ENCODE data around the gene TMEFF2.
"Not testable (repeated sequence)": the region's sequence is repeated elsewhere in the genome, so short reads cannot be mapped to it uniquely, and the experiment has no call there.

Gene TMEFF2

GRCh38 chr2:192140236-192140839, 54.4 kb downstream of the TMEFF2 start:
- H3K9me2 ChIP-seq (replicated peaks; ENCODE audit: insufficient read depth, low read length) = no peaks in the 10 kb centered on the region
- TF ChIP-seq EZH2phosphoT487 (conservative IDR thresholded peaks at IDR 0.05; ENCODE audit: low read length) = no peak
- no peaks in the 10 kb centered on the region for H3F3A ChIP-seq (ENCODE audit: insufficient read depth)
- no peaks in the 10 kb centered on the region for H4K20me1 ChIP-seq (ENCODE audit: low read depth, low read length)
- H3K4me3 ChIP-seq (ENCODE audit: insufficient read depth, low read length, poor library complexity, severe bottlenecking) = no peak overlapping the region
- H3K27ac ChIP-seq (ENCODE audit: low read depth, low read length) = no peak overlapping the region
- no peak overlapping the region for H3K4me2 ChIP-seq (ENCODE audit: low read depth, low read length, poor library complexity, severe bottlenecking)
- no peak overlapping the region for H3K9ac ChIP-seq (ENCODE audit: low read length)
- no peaks in the 10 kb centered on the region for H3K79me2 ChIP-seq (ENCODE audit: insufficient read depth, low read length)
- no peaks in the 10 kb centered on the region for H3K36me3 ChIP-seq (ENCODE audit: low read length)
- no peak overlapping the region for H2AFZ ChIP-seq (ENCODE audit: low read depth, low read length, severe bottlenecking)
- H3K27me3 ChIP-seq (ENCODE audit: low read length) = no peaks in the 10 kb centered on the region
- H3K9me3 ChIP-seq (ENCODE audit: insufficient read depth, low read length) = no peaks in the 10 kb centered on the region

- no peak overlapping the region for H3K27ac ChIP-seq (ENCODE audit: low read depth, low read length)
- H2AFZ ChIP-seq (ENCODE audit: low read depth, low read length, severe bottlenecking) = no peak overlapping the region
- no peaks in the 10 kb centered on the region for H3K36me3 ChIP-seq (ENCODE audit: low read length)
- H3K4me2 ChIP-seq (ENCODE audit: low read depth, low read length, poor library complexity, severe bottlenecking) = no peak overlapping the region
- no peaks in the 10 kb centered on the region for H3K9me2 ChIP-seq (replicated peaks; ENCODE audit: insufficient read depth, low read length)
- H3K27me3 ChIP-seq (ENCODE audit: low read length) = no peaks in the 10 kb centered on the region
- H3F3A ChIP-seq (ENCODE audit: insufficient read depth) = no peaks in the 10 kb centered on the region
- H3K4me3 ChIP-seq (ENCODE audit: insufficient read depth, low read length, poor library complexity, severe bottlenecking) = no peak overlapping the region
- no peaks in the 10 kb centered on the region for H3K9me3 ChIP-seq (ENCODE audit: insufficient read depth, low read length)
- no peak overlapping the region for H3K9ac ChIP-seq (ENCODE audit: low read length)
- H3K79me2 ChIP-seq (ENCODE audit: insufficient read depth, low read length) = no peaks in the 10 kb centered on the region
- no peaks in the 10 kb centered on the region for H4K20me1 ChIP-seq (ENCODE audit: low read depth, low read length)
- TF ChIP-seq CTCF (IDR thresholded peaks at IDR 0.05; ENCODE audit: insufficient read depth, low read length, poor library complexity, severe bottlenecking) = no peak
- TF ChIP-seq EZH2phosphoT487 (conservative IDR thresholded peaks at IDR 0.05; ENCODE audit: low read length) = no peak
These were observed 54.9 kb downstream of the TMEFF2 start for GRCh38 chr2:192139813-192140212.

- H3K4me3 ChIP-seq (ENCODE audit: insufficient read depth, low read length, poor library complexity, severe bottlenecking) = no peak overlapping the region
- no peaks in the 10 kb centered on the region for H3K9me3 ChIP-seq (ENCODE audit: insufficient read depth, low read length)
- H3F3A ChIP-seq (ENCODE audit: insufficient read depth) = no peaks in the 10 kb centered on the region
- H4K20me1 ChIP-seq (ENCODE audit: low read depth, low read length) = no peaks in the 10 kb centered on the region
- H3K27me3 ChIP-seq (ENCODE audit: low read length) = no peaks in the 10 kb centered on the region
- H3K36me3 ChIP-seq (ENCODE audit: low read length) = no peaks in the 10 kb centered on the region
- no peak overlapping the region for H3K4me2 ChIP-seq (ENCODE audit: low read depth, low read length, poor library complexity, severe bottlenecking)
- no peak overlapping the region for H3K9ac ChIP-seq (ENCODE audit: low read length)
- H3K9me2 ChIP-seq (replicated peaks; ENCODE audit: insufficient read depth, low read length) = no peaks in the 10 kb centered on the region
- TF ChIP-seq CTCF (IDR thresholded peaks at IDR 0.05; ENCODE audit: insufficient read depth, low read length, poor library complexity, severe bottlenecking) (no peak), EZH2phosphoT487 (conservative IDR thresholded peaks at IDR 0.05; ENCODE audit: low read length) (no peak)
- no peaks in the 10 kb centered on the region for H3K79me2 ChIP-seq (ENCODE audit: insufficient read depth, low read length)
- no peak overlapping the region for H3K27ac ChIP-seq (ENCODE audit: low read depth, low read length)
- no peak overlapping the region for H2AFZ ChIP-seq (ENCODE audit: low read depth, low read length, severe bottlenecking)
These were observed 57.3 kb downstream of the TMEFF2 start for GRCh38 chr2:192137451-192137850.

- not testable (repeated sequence) for H3K9me3 ChIP-seq (ENCODE audit: insufficient read depth, low read length); H3K4me2 ChIP-seq (ENCODE audit: low read depth, low read length, poor library complexity, severe bottlenecking); H3F3A ChIP-seq (ENCODE audit: insufficient read depth); H4K20me1 ChIP-seq (ENCODE audit: low read depth, low read length); H3K9ac ChIP-seq (ENCODE audit: low read length); H3K27ac ChIP-seq (ENCODE audit: low read depth, low read length); H3K79me2 ChIP-seq (ENCODE audit: insufficient read depth, low read length); H2AFZ ChIP-seq (ENCODE audit: low read depth, low read length, severe bottlenecking); H3K9me2 ChIP-seq (replicated peaks; ENCODE audit: insufficient read depth, low read length); H3K36me3 ChIP-seq (ENCODE audit: low read length); H3K4me3 ChIP-seq (ENCODE audit: insufficient read depth, low read length, poor library complexity, severe bottlenecking); H3K27me3 ChIP-seq (ENCODE audit: low read length)
These were observed 62.1 kb downstream of the TMEFF2 start for GRCh38 chr2:192132604-192133003.

GRCh38 chr2:192130312-192130711, 64.4 kb downstream of the TMEFF2 start:
- not testable (repeated sequence) for H3K4me3 ChIP-seq (ENCODE audit: insufficient read depth, low read length, poor library complexity, severe bottlenecking); H3F3A ChIP-seq (ENCODE audit: insufficient read depth); H3K9me3 ChIP-seq (ENCODE audit: insufficient read depth, low read length); H3K79me2 ChIP-seq (ENCODE audit: insufficient read depth, low read length); H4K20me1 ChIP-seq (ENCODE audit: low read depth, low read length); H2AFZ ChIP-seq (ENCODE audit: low read depth, low read length, severe bottlenecking); H3K9me2 ChIP-seq (replicated peaks; ENCODE audit: insufficient read depth, low read length); H3K4me2 ChIP-seq (ENCODE audit: low read depth, low read length, poor library complexity, severe bottlenecking); H3K9ac ChIP-seq (ENCODE audit: low read length); H3K27ac ChIP-seq (ENCODE audit: low read depth, low read length); H3K36me3 ChIP-seq (ENCODE audit: low read length); H3K27me3 ChIP-seq (ENCODE audit: low read length)

Measured in SU-DHL-6 (cell line).